ENCODE measurements around the gene EYA2.

DNA sequence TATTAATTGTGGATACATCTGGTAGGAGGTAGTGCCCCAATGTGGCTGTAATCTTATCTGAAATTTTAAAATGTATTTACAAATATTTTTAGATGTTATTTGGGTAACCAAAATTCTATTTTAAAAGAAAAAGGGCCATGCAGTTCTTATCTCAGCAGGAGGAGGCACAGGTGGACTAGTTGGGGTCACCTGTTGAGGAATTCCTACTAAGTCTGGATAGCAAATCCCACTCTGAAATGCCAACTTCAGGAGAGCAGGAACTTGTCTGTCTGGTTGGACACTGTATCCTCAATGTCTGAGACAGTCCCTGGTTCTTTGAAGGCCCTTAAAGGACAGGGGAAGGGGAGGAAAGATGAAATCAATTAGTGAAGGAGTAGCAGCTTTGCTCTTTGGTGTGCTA is 82.6 kb downstream of the EYA2 start:
- TF ChIP-seq, protein P1, sequence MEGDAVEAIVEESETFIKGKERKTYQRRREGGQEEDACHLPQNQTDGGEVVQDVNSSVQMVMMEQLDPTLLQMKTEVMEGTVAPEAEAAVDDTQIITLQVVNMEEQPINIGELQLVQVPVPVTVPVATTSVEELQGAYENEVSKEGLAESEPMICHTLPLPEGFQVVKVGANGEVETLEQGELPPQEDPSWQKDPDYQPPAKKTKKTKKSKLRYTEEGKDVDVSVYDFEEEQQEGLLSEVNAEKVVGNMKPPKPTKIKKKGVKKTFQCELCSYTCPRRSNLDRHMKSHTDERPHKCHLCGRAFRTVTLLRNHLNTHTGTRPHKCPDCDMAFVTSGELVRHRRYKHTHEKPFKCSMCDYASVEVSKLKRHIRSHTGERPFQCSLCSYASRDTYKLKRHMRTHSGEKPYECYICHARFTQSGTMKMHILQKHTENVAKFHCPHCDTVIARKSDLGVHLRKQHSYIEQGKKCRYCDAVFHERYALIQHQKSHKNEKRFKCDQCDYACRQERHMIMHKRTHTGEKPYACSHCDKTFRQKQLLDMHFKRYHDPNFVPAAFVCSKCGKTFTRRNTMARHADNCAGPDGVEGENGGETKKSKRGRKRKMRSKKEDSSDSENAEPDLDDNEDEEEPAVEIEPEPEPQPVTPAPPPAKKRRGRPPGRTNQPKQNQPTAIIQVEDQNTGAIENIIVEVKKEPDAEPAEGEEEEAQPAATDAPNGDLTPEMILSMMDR (IDR thresholded peaks at IDR 0.05) = no peak
- no peak for TF ChIP-seq POLR2AphosphoS5 (IDR thresholded peaks at IDR 0.05)
- no peak for TF ChIP-seq POLR2A (IDR thresholded peaks at IDR 0.05)

Measured in breast epithelium (tissue), 3 donors.